H1 (cell line): ENCODE data around the gene CHD6. TPM values are rescaled to one million over a fixed set of nuclear protein-coding genes. Genes with fewer than 3 reads are reported as not detected.

Source experiments
- CTCF ChIA-PET: fragments of 300-600 bp; sonication (Branson Sonifier 250); formaldehyde crosslinking; loops from one replicate; lab custom pipeline; 2021; ENCODE audit not compliant: partially characterized antibody; lab: Charles Lee
- POLR2A ChIA-PET: fragments of 300-600 bp; sonication (Branson Sonifier 250); formaldehyde crosslinking; loops from one replicate; lab custom pipeline; 2021; ENCODE audit warnings: inconsistent platforms; ENCODE audit not compliant: partially characterized antibody; lab: Charles Lee
- DNase-seq, 2 experiments: peaks; one replicate each; pipeline versions ENCODE4 v3.0.0 to v3.0.0-alpha.2; 2010 to 2022; ENCODE audit warnings: low spot score in 2 of 2, low read depth in 1 of 2, mixed read lengths in 1 of 2
- FAIRE-seq: peaks from 2 replicates; lab custom pipeline; 2011; peaks lifted over from hg19 to GRCh38; lab: Jason Lieb, UNC
- H2AFZ ChIP-seq: 2 replicates; pipeline ENCODE4 v1.8.1; 2012; ENCODE audit warnings: low read length, inconsistent platforms
- H2AK5ac ChIP-seq: 2 replicates; pipeline ENCODE4 v1.6.1; 2013; ENCODE audit warnings: low read depth, low read length
- H2BK120ac ChIP-seq: replicated peaks from 2 replicates; pipeline ENCODE3; 2013; ENCODE audit warnings: low read depth, low read length, inconsistent platforms
- H2BK12ac ChIP-seq: 2 replicates; pipeline ENCODE4 v1.6.1; 2013; ENCODE audit warnings: low read depth, low read length
- H2BK15ac ChIP-seq: 2 replicates; pipeline ENCODE4 v1.6.1; 2013; ENCODE audit warnings: low read length
- H2BK20ac ChIP-seq: 2 replicates; pipeline ENCODE4 v1.6.1; 2013; ENCODE audit warnings: low read length
- H2BK5ac ChIP-seq: 2 replicates; pipeline ENCODE4 v1.6.1; 2013; ENCODE audit warnings: low read depth, low read length
- H3K14ac ChIP-seq: 2 replicates; pipeline ENCODE4 v1.6.1; 2013; ENCODE audit warnings: inconsistent platforms; ENCODE audit not compliant: insufficient read length
- H3K18ac ChIP-seq: 2 replicates; pipeline ENCODE4 v1.6.1; 2013; ENCODE audit warnings: low read length; ENCODE audit errors: extremely low read depth
- H3K23ac ChIP-seq: 2 replicates; pipeline ENCODE4 v1.6.1; 2013; ENCODE audit warnings: inconsistent platforms; ENCODE audit not compliant: insufficient read length
- H3K23me2 ChIP-seq: 2 replicates; pipeline ENCODE4 v1.6.1; 2013; ENCODE audit warnings: low read depth, low read length
- H3K27ac ChIP-seq: 2 replicates; pipeline ENCODE4 v1.6.1; 2011; ENCODE audit warnings: low read depth, low read length, inconsistent platforms
- H3K27me3 ChIP-seq, 4 experiments: replicated peaks in 1 of 4; 1 replicate in 1 of 4; 2 replicates in 3 of 4; pipeline versions ENCODE4 v1.6.1 to v1.8.1; 2011 to 2013; ENCODE audit warnings: low read length in 3 of 4, mild to moderate bottlenecking in 3 of 4, inconsistent platforms in 2 of 4, mixed read lengths in 2 of 4, moderate library complexity in 1 of 4; ENCODE audit not compliant: control insufficient read depth in 3 of 4, insufficient read depth in 3 of 4; ENCODE audit errors: extremely low read depth in 1 of 4
- H3K36me3 ChIP-seq, 4 experiments: 2 replicates each; pipeline versions ENCODE4 v1.6.1 to v1.8.1; 2011 to 2013; ENCODE audit warnings: mild to moderate bottlenecking in 4 of 4, low read length in 3 of 4, moderate library complexity in 2 of 4, control low read depth in 1 of 4, inconsistent platforms in 1 of 4; ENCODE audit not compliant: insufficient read depth in 4 of 4, control insufficient read depth in 2 of 4
- H3K4ac ChIP-seq: replicated peaks from 2 replicates; pipeline ENCODE3; 2013; ENCODE audit warnings: low read length, low read depth, mixed read lengths, inconsistent platforms; ENCODE audit not compliant: insufficient read length
- H3K4me1 ChIP-seq, 4 experiments: replicated peaks in 1 of 4; 1 replicate in 1 of 4; 2 replicates in 3 of 4; pipeline versions ENCODE4 v1.6.1 to v1.8.1; 2011 to 2013; ENCODE audit warnings: low read length in 3 of 4, inconsistent platforms in 2 of 4, mixed read lengths in 1 of 4; ENCODE audit not compliant: insufficient read depth in 4 of 4, control insufficient read depth in 3 of 4
- H3K4me2 ChIP-seq, 2 experiments: 2 replicates each; pipeline versions ENCODE4 v1.6.1 to v1.8.1; 2011 to 2013; ENCODE audit warnings: low read depth in 2 of 2, low read length in 2 of 2, control low read depth in 1 of 2, inconsistent platforms in 1 of 2, mild to moderate bottlenecking in 1 of 2; ENCODE audit not compliant: insufficient read depth in 1 of 2
- H3K4me3 ChIP-seq, 4 experiments: fragments of 200-600, 300-600 bp in 1 of 4; sonication (generic), shearing (Covaris generic), sonication (Bioruptor Twin) in 1 of 4; 2 replicates each; pipeline versions ENCODE4 v1.5.1 to v1.8.1; 2011 to 2016; ENCODE audit warnings: low read length in 4 of 4, low read depth in 3 of 4, control low read depth in 2 of 4, inconsistent platforms in 2 of 4, mild to moderate bottlenecking in 2 of 4, mixed read lengths in 1 of 4, moderate library complexity in 1 of 4; ENCODE audit not compliant: insufficient read depth in 2 of 4; ENCODE audit errors: extremely low read depth in 1 of 4
- H3K56ac ChIP-seq: replicated peaks from 2 replicates; pipeline ENCODE3; 2013; ENCODE audit warnings: low read depth, mild to moderate bottlenecking, mixed read lengths, low read length, inconsistent platforms; ENCODE audit not compliant: insufficient read length
- H3K79me1 ChIP-seq: 2 replicates; pipeline ENCODE4 v1.6.1; 2013; ENCODE audit warnings: low read depth, low read length, control low read depth
- H3K79me2 ChIP-seq, 2 experiments: 2 replicates each; pipeline versions ENCODE4 v1.6.1 to v1.8.1; 2012 to 2013; ENCODE audit warnings: low read length in 2 of 2, mild to moderate bottlenecking in 2 of 2, inconsistent platforms in 1 of 2; ENCODE audit not compliant: insufficient read depth in 2 of 2, control insufficient read depth in 1 of 2
- H3K9ac ChIP-seq, 4 experiments: replicated peaks in 1 of 4; 1 replicate in 1 of 4; 2 replicates in 3 of 4; pipeline versions ENCODE4 v1.6.1 to v1.8.1; 2011 to 2013; ENCODE audit warnings: low read depth in 3 of 4, low read length in 3 of 4, control low read depth in 2 of 4, mild to moderate bottlenecking in 2 of 4, moderate library complexity in 2 of 4, inconsistent platforms in 1 of 4; ENCODE audit errors: extremely low read depth in 1 of 4
- H3K9me3 ChIP-seq, 2 experiments: 2 replicates each; pipeline versions ENCODE4 v1.6.1 to v1.8.1; 2012 to 2013; ENCODE audit warnings: mild to moderate bottlenecking in 2 of 2, moderate library complexity in 2 of 2, control low read depth in 1 of 2, inconsistent platforms in 1 of 2, low read depth in 1 of 2, low read length in 1 of 2, mixed read lengths in 1 of 2; ENCODE audit not compliant: insufficient read depth in 2 of 2
- H4K20me1 ChIP-seq, 2 experiments: replicated peaks in 1 of 2; 2 replicates each; pipeline versions ENCODE3 to v1.8.1; 2011 to 2013; ENCODE audit warnings: inconsistent platforms in 2 of 2, low read length in 2 of 2, mild to moderate bottlenecking in 1 of 2; ENCODE audit not compliant: insufficient read depth in 2 of 2, control insufficient read depth in 1 of 2
- H4K5ac ChIP-seq: 2 replicates; pipeline ENCODE4 v1.6.1; 2013; ENCODE audit warnings: low read length, low read depth, mixed read lengths, inconsistent platforms; ENCODE audit not compliant: insufficient read length
- H4K8ac ChIP-seq: 2 replicates; pipeline ENCODE4 v1.8.0; 2013; ENCODE audit warnings: mild to moderate bottlenecking, moderate library complexity, low read length, inconsistent platforms; ENCODE audit not compliant: insufficient read depth; ENCODE audit errors: extremely low read depth
- H4K91ac ChIP-seq: replicated peaks from 2 replicates; pipeline ENCODE3; 2013; ENCODE audit warnings: low read length, mixed read lengths, inconsistent platforms; ENCODE audit not compliant: insufficient read length
- BRCA1 ChIP-seq: IDR thresholded peaks from 2 replicates; pipeline ENCODE4 v1.6.1; 2012; ENCODE audit warnings: low read depth, low read length, improper control_type of control experiment
- CEBPB ChIP-seq: IDR thresholded peaks from 2 replicates; pipeline ENCODE4 v1.6.1; 2012; ENCODE audit warnings: low read depth, low read length
- CREB1 ChIP-seq: IDR thresholded peaks from 2 replicates; pipeline ENCODE4 v1.6.1; 2012; ENCODE audit warnings: inconsistent platforms
- FOSL1 ChIP-seq: IDR thresholded peaks from 2 replicates; pipeline ENCODE4 v1.6.1; 2011; ENCODE audit warnings: mild to moderate bottlenecking, low read depth, low read length, moderate library complexity; ENCODE audit not compliant: insufficient read depth
- GABPA ChIP-seq: IDR thresholded peaks from 2 replicates; pipeline ENCODE4 v1.6.1; 2011; ENCODE audit warnings: mild to moderate bottlenecking, low read length, moderate library complexity, borderline replicate concordance; ENCODE audit not compliant: insufficient read depth
- KDM5A ChIP-seq: fragments of 200-600 bp; IDR thresholded peaks from 2 replicates; pipeline ENCODE4 v1.7.1; 2012; ENCODE audit warnings: mild to moderate bottlenecking, low read length, inconsistent platforms, mixed read lengths
- TAF7 ChIP-seq: optimal IDR thresholded peaks from 2 replicates; pipeline ENCODE3; 2011; ENCODE audit warnings: low read depth, mild to moderate bottlenecking, inconsistent platforms, low read length, moderate library complexity, borderline replicate concordance
- YY1 ChIP-seq: IDR thresholded peaks from 2 replicates; pipeline ENCODE4 v1.6.1; 2011; ENCODE audit warnings: low read depth, mild to moderate bottlenecking, low read length
- WGBS, 2 experiments: shearing (Covaris generic) in 1 of 2; methylation state at CpG; one replicate each; pipeline versions ENCODE4 v1.1.6 to v1.1.7; 2013 to 2015; ENCODE audit warnings: low lambda C conversion rate in 2 of 2, mixed read lengths in 2 of 2, inconsistent platforms in 1 of 2, low coverage in 1 of 2, missing lambda C conversion rate in 1 of 2; ENCODE audit not compliant: insufficient replicate concordance in 2 of 2, insufficient coverage in 1 of 2, insufficient read length in 1 of 2; ENCODE audit errors: extremely low coverage in 1 of 2, missing lambda C conversion rate in 1 of 2; 5-methylcytosine and 5-hydroxymethylcytosine counted together
- polyA plus RNA-seq, 7 experiments: library from polyadenylated mRNA; depleted of rRNA in 3 of 7; stranded (reverse) in 5 of 7; unstranded in 2 of 7; fragments of >200 nt in 5 of 7; fragments of 200-250 nt in 2 of 7; gene quantifications; 1 replicate in 5 of 7; 2 replicates in 1 of 7; 4 replicates in 1 of 7; pipeline versions ENCODE4 v1.2.1 to v1.2.3, GENCODE V29; 2011 to 2013; ENCODE audit warnings: missing spikeins in 2 of 7, mixed read lengths in 2 of 7
- total RNA-seq: library from RNA; stranded (reverse); fragmentation: NEBNext Ultra II Directional; extraction: Animal tissue kit (Norgen Biotek cat#: 25700); gene quantifications from 2 replicates; pipeline ENCODE4 v1.2.1, GENCODE V29; 2021

Gene CHD6
- total and polyA plus RNA-seq, 2 of the 8 experiments (the other 6 are each of a cell fraction or from before 2014, with no cell fraction given), result 11.1 to 62.9 TPM

DNA sequence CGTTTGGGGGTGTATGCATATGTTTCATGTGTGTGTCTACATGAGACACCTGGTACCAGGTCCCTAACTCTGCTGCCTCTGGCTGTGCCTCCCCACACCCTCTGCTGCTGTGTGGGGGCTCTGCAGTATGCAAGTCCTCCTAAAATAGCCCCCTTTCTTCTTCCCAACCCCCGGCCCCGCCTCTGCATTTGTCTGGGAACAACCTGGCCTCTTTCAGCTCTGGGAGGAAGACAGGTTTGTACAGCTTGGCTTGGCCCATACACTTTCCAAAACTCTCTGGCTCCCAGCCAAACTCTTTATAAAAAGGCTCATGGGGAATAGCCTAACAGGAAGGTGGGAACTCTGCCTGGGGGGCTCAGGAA lies 224.5 kb downstream of the CHD6 start:
- H3K23ac ChIP-seq, result no peak overlapping the region
- no peak overlapping the region for H3K27ac ChIP-seq
- H3K79me2 ChIP-seq, result no peaks in the 10 kb centered on the region
- no peak overlapping the region for H4K91ac ChIP-seq
- H3K79me1 ChIP-seq, result no peaks in the 10 kb centered on the region; the same call in 1 of the 2 replicates
- WGBS, 2 experiments, result 94% methylated on average over 3 of the region's 3 CpGs; no CpG with 5 or more reads in 1 of the 2 experiments
- H3K18ac ChIP-seq, result no peak overlapping the region
- no peak overlapping the region for H2BK120ac ChIP-seq
- H3K9ac ChIP-seq, result no peak overlapping the region
- no peak overlapping the region for H2BK5ac ChIP-seq
- DNase-seq, result no peak
- H2AFZ ChIP-seq, result no peak overlapping the region
- H3K56ac ChIP-seq, result no peak overlapping the region
- no peak overlapping the region for H4K5ac ChIP-seq
- no peak overlapping the region for H3K14ac ChIP-seq
- no peak overlapping the region for H2BK12ac ChIP-seq
- no peak overlapping the region for H3K4me3 ChIP-seq
- TF ChIP-seq TAF7, result no peak
- TF ChIP-seq BRCA1, result no peak
- no peak for TF ChIP-seq FOSL1
- TF ChIP-seq CEBPB, result no peak
- no peak for TF ChIP-seq GABPA
- no peak for TF ChIP-seq YY1
- no peak for TF ChIP-seq KDM5A
- TF ChIP-seq CREB1, result no peak
- H2AK5ac ChIP-seq, result no peak overlapping the region
- no peaks in the 10 kb centered on the region for H4K20me1 ChIP-seq
- no peaks in the 10 kb centered on the region for H3K27me3 ChIP-seq
- H4K8ac ChIP-seq, result no peak overlapping the region
- POLR2A ChIA-PET, result interaction anchor here (0.8 kb wide), 1 partner anchor 27 kb away, joined by 3 read pairs; no protein-coding TSS in a partner anchor
- no peak overlapping the region for H3K4ac ChIP-seq
- H3K4me2 ChIP-seq, result no peak overlapping the region
- H3K9me3 ChIP-seq, result no peaks in the 10 kb centered on the region
- CTCF ChIA-PET, result interaction anchor here (1.0 to 3.5 kb wide), 4 partner anchors 29 to 426 kb away, joined by 3 to 16 read pairs (median 4); partner anchors contain the start of gene LPIN3
- no peaks in the 10 kb centered on the region for H3K23me2 ChIP-seq
- no peaks in the 10 kb centered on the region for H3K36me3 ChIP-seq
- H3K4me1 ChIP-seq, result peaks cover 0 to 9% (median 6%) of the 10 kb centered on the region in 4 experiments; a peak in 5 of 7 replicates
- H2BK20ac ChIP-seq, result no peak overlapping the region
- no peak for FAIRE-seq
- H2BK15ac ChIP-seq, result no peak overlapping the region
